HG02938 (cell line): Measurements from ENCODE around the gene HDAC9.

Experiments
- ATAC-seq: cut with Tn5 transposase; IDR thresholded peaks from one replicate; pipeline ENCODE4 v1.9.1; 2021; ENCODE audit warnings: mild to moderate bottlenecking, moderate library complexity; ENCODE audit not compliant: unreplicated experiment

The HDAC9 gene

DNA sequence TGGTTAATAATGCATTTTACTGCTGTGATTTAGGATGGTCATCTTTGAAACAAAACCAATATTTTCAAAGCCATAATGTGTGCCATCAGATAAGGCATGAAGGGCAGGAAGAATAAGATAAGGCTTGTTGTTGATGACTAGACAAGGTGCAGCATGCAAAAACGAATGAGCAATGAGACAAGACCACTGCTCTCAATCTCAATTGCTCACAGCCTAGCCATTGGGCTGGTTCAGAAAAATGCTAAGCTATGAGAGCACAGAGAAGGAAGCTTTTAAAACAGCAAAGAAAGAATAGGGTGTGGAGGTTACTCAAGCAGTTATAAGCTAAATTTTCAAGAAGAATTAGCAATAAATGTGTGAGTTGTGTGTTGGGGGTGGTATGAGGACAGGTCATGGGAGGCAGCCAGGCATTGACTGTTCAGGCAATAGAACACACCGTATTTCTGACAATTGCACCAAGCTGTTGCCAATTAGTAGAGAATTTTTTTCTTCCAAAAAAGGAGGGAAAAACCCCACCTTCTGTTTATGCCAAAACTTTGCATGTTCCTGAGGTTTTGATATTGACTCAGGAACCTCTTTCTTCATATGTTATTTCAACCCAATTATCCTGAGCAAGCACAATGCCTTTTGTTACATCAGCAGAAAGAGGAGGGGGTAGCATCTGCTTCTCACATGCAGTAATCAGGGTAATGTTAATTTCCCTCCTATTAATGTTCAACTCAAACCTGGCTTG lies 276.5 kb downstream of the HDAC9 start:
- no peak for ATAC-seq

DNA sequence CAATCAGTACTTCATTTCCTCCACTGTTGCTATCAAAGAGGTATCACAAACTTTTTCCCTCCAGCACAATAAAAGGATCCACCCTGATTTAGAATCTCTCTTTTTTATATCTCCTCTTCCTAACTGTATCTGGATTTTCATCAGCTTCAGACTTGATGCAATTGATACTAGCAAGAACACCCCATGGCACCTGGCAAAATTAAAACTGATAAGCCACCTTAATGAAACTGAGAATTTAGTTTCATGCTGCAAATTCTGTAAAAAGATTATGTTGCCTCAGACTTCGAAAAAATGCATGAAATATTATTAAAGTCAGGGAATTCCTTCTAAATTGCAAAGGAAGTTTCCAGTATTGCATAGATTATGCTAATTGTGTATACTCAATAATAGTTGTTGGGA lies 277.0 kb downstream of the HDAC9 start:
- ATAC-seq, result no peak

GRCh38 chr7:18777314-18777713 lies 281.8 kb downstream of the HDAC9 start:
- ATAC-seq, result no peak

- ATAC-seq, result no peak
Measured at GRCh38 chr7:18778594-18778993, 283.0 kb downstream of the HDAC9 start.

DNA sequence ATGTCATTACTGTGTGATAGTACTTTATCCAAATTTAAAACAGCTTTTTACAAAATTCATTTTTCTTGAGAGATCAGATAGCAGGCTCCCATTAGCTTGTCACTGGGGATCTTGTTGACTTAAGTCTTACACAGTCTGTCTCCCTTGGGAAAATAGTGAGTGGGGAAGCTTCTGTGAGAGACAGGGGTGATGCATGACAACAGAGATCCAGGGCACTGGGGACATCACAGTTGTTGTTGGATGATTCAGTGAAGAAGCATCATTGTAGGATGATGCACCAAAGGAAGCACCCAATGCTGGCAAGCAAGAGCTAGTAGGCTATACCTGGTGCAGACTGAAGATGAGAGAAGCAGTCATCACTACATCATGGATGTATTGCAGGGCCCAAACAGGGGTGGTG lies 284.7 kb downstream of the HDAC9 start:
- no peak for ATAC-seq

DNA sequence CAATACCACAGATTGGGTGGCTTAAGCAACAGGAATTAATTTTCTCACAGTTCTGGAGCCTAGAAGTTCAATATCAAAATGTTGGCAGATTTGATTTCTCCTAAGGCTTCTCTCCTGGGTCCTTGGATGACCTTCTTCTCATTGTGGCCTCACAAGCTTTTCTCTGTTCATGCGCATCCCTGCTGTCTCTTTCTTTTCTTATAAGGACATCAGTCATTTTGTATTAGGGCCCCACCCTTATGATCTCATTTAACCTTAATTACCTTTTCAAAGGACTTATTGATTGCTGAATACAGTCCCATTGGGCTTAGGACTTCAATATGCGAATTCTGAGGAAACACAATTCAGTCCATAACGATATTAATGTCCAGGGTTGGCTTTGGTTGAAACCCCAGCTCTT lies 285.4 kb downstream of the HDAC9 start:
- no peak for ATAC-seq

DNA sequence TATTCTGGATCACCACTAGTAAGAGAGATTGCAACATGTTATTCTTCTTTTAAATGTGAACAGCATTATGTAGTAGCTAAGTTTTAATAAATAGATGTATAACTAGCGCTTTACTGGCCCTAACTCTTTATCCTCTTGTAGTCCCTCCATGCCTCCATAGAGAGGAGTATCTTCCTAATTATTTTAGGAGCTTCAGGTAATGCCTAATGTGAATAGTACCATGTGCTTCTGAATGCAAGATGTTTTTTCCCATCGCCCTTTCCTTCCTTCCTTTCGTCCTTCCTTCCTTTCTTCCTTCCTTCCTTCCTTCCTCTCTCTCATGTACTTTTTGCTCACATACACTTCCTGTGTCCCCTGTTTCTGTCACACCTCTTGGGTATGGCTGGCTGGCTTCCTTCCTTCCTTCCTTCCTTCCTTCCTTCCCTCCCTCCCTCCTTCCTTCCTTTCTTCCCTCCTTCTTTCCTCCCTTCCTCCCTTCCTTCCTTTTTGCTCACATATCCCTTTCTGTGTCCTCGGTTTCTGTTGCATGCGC lies 290.7 kb downstream of the HDAC9 start:
- no peak for ATAC-seq

GRCh38 chr7:18786796-18787195 lies 291.2 kb downstream of the HDAC9 start:
- no peak for ATAC-seq

GRCh38 chr7:18788026-18788425 lies 292.5 kb downstream of the HDAC9 start:
- no peak for ATAC-seq

GRCh38 chr7:18792871-18793595 lies 297.5 kb downstream of the HDAC9 start:
- ATAC-seq, result no peak

DNA sequence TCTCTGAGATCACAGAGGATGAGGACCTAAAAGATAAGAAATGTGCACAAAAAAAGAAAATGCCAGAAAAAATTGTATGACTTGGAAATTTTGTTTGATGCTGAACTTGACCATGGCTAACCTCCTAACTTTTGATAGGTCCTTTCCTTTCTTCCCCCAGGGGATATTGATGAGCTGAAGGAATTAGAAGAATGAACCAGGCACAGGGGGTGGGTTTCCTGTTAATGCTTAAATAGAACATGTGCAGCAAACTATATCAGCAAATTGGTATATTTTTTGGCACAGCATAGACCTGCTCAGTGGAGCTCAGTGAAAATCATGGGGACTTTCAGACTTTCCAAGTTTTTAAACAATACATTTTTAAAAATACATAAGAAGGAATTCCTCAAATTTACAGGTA lies 300.7 kb downstream of the HDAC9 start:
- ATAC-seq, result no peak

DNA sequence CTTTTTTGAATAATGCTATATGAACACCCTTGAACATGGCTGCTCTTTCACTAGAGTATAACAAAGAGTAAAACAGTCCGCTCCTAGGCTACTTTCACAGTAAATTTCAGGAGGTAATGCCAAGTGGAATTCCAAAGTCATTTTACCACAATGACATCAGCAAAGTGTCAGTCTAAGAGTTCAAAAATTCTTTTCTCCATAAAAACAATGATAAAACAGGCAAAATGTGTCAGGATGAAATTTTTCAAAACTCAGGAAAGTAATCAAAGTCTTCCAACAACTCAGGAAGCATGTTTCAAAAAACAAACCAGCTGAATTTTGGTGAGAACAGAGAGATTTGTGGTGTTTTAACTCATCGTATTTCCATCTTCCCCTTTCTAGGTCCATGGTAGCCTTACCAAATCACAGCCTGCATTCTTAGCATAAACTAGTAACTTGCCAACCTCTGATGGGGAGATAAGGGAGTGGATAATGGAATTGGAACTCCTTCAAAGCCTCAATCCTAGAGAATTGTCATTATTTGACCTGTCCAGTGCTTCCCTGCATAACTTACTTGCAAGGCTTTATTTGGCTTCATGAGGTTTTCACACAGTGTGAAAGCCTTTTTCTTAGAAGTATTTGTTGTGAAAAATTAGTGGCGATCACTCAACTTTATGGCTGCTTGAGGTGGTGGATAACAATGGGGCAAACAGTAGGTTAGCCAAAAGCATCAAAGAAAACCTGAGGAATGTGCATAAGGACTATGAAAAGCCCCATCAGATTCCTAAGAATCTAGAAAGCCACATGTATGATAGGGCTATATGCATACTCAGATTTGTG lies 302.7 kb downstream of the HDAC9 start:
- no peak for ATAC-seq

GRCh38 chr7:18799899-18800298 lies 304.4 kb downstream of the HDAC9 start:
- no peak for ATAC-seq

DNA sequence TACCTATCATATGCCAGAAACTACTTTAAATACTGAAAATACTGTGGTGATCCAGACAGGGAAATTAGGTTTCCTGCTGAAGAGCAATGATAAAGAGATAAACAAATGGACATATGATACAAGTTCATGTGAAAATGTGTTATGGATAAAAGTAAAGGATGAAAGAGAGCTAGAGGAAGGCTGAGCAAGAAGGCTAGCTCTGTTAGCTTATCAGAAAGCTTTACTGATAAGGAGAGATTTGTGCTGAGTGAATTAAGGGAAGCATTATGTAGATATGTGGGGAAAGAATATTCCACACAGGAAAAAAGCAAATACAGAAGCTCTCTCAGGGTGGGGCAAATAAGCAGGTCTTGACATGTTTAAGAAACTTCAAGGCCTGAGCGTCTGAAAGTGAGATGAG lies 308.4 kb downstream of the HDAC9 start:
- ATAC-seq, result no peak

DNA sequence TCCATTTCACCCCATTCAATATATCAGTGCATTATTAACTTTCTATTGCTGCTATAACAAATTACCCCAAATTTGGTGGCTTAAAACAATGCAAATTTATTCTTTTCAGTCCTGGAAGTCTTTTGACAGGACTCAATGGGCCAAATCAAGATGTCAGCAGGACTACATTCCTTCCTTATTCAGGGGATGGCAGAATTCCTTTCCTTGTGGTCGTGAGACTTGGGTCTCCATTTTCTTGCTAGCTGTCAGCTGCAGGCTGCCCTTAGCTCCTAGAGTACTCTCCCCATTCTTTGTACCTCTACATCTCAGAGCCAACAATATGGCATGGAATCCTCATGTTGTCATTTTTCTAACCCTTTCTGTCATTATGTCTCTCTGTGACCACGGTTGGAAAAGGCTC lies 310.6 kb downstream of the HDAC9 start:
- no peak for ATAC-seq

DNA sequence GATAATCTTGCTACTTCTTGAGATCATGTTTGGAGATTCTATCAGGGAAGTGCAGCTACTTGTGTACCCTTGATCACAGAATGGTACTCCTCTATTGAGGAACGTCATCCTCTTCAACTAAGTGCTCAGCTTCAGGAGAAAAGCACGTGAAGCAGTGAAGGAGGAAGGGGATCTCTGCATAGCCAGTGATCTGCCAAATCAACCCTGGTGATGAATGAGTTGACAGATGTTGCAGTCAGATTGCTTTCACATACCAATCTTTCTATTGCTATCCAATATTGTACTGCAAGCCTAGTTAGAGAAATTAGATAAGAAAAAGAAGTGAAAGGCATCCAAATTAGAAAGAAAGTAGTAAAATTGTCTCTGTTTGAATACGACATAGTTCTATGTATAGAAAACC lies 312.5 kb downstream of the HDAC9 start:
- ATAC-seq, result no peak

GRCh38 chr7:18815261-18815960 lies 319.9 kb downstream of the HDAC9 start:
- ATAC-seq, result no peak

DNA sequence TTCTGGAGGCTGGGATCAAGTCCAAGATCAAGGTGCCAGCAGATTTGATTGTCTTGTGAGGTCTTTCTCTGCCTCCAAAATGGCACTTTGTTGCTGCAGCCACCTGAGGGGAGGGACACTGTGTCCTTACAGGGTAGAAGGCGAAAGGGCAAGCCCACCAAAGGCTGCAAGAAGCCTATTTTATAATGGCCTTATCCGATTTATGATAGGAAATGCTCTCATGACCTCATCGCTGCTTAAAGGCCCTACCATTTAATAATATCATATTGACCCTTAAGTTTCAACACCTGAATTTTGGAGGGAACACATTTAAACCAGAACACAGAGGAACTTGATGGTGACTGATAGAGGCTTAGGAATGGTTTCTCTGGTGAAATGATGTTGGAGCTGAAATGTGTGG lies 325.4 kb downstream of the HDAC9 start:
- ATAC-seq, result no peak

- ATAC-seq, result no peak
Measured at GRCh38 chr7:18821554-18821953, 326.0 kb downstream of the HDAC9 start.

- no peak for ATAC-seq
Measured at GRCh38 chr7:18824157-18824556, 328.6 kb downstream of the HDAC9 start.
